Mesenchymal stem cell (in vitro differentiated cells and primary cell): Measurements from ENCODE around the gene CACNB1.

ENCODE experiments used
- DNase-seq: peaks from one replicate; pipeline ENCODE4 v3.0.0-alpha.2; 2013
- H2AFZ ChIP-seq: one replicate; pipeline ENCODE4 v1.6.1; 2013; ENCODE audit warnings: low read depth, mild to moderate bottlenecking, control low read depth, inconsistent platforms, low read length, moderate library complexity
- H2AK5ac ChIP-seq: 2 replicates; pipeline ENCODE4 v1.6.1; 2013; ENCODE audit warnings: low read length, moderate library complexity, mild to moderate bottlenecking, inconsistent platforms; ENCODE audit not compliant: severe bottlenecking
- H2BK120ac ChIP-seq: one replicate; pipeline ENCODE4 v1.6.1; 2013; ENCODE audit warnings: low read depth, mild to moderate bottlenecking, inconsistent platforms, low read length, moderate library complexity
- H2BK12ac ChIP-seq, 2 experiments: one replicate each; pipeline ENCODE4 v1.6.1; 2013; ENCODE audit warnings: inconsistent platforms in 2 of 2, low read length in 2 of 2, mild to moderate bottlenecking in 2 of 2, moderate library complexity in 2 of 2, control low read depth in 1 of 2
- H2BK15ac ChIP-seq: one replicate; pipeline ENCODE4 v1.6.1; 2013; ENCODE audit warnings: mild to moderate bottlenecking, low read depth, inconsistent platforms; ENCODE audit not compliant: poor library complexity, severe bottlenecking
- H2BK5ac ChIP-seq: 2 replicates; pipeline ENCODE4 v1.6.1; 2013; ENCODE audit warnings: low read depth, mild to moderate bottlenecking, low read length, control low read depth, inconsistent platforms; ENCODE audit not compliant: poor library complexity, severe bottlenecking
- H3K14ac ChIP-seq, 2 experiments: one replicate each; pipeline ENCODE4 v1.6.1; 2013; ENCODE audit warnings: inconsistent platforms in 2 of 2, low read length in 2 of 2, control low read depth in 1 of 2, mild to moderate bottlenecking in 1 of 2, moderate library complexity in 1 of 2
- H3K18ac ChIP-seq, 2 experiments: one replicate each; pipeline ENCODE4 v1.6.1; 2013; ENCODE audit warnings: inconsistent platforms in 2 of 2, low read length in 2 of 2, control low read depth in 1 of 2, low read depth in 1 of 2, mild to moderate bottlenecking in 1 of 2
- H3K23ac ChIP-seq, 2 experiments: one replicate each; pipeline ENCODE4 v1.6.1; 2013; ENCODE audit warnings: inconsistent platforms in 2 of 2, low read length in 2 of 2, mild to moderate bottlenecking in 2 of 2, moderate library complexity in 2 of 2, control low read depth in 1 of 2
- H3K27ac ChIP-seq: 2 replicates; pipeline ENCODE4 v1.5.1; 2013; ENCODE audit warnings: mild to moderate bottlenecking, moderate library complexity, low read length, control low read depth, inconsistent platforms; ENCODE audit not compliant: poor library complexity, severe bottlenecking
- H3K27me3 ChIP-seq, 2 experiments: 2 replicates each; pipeline versions ENCODE4 v1.6.1 to v1.7.0; 2013; ENCODE audit warnings: low read length in 2 of 2, mild to moderate bottlenecking in 2 of 2, moderate library complexity in 2 of 2, control low read depth in 1 of 2, inconsistent platforms in 1 of 2; ENCODE audit not compliant: control insufficient read depth in 1 of 2, insufficient read depth in 1 of 2
- H3K36me3 ChIP-seq, 2 experiments: 2 replicates each; pipeline versions ENCODE4 v1.6.1 to v1.7.0; 2013; ENCODE audit warnings: low read length in 2 of 2, control low read depth in 1 of 2, inconsistent platforms in 1 of 2, low read depth in 1 of 2, mild to moderate bottlenecking in 1 of 2; ENCODE audit not compliant: insufficient read depth in 2 of 2, control insufficient read depth in 1 of 2
- H3K4ac ChIP-seq, 2 experiments: one replicate each; pipeline ENCODE4 v1.6.1; 2013; ENCODE audit warnings: inconsistent platforms in 2 of 2, low read length in 2 of 2, mild to moderate bottlenecking in 2 of 2, moderate library complexity in 2 of 2, control low read depth in 1 of 2, low read depth in 1 of 2
- H3K4me1 ChIP-seq: 2 replicates; pipeline ENCODE4 v1.6.1; 2013; ENCODE audit warnings: low read depth, low read length, control low read depth; ENCODE audit not compliant: control insufficient read depth, insufficient read depth
- H3K4me2 ChIP-seq: 2 replicates; pipeline ENCODE4 v1.6.1; 2013; ENCODE audit warnings: low read length, mild to moderate bottlenecking, inconsistent platforms; ENCODE audit not compliant: poor library complexity, severe bottlenecking
- H3K4me3 ChIP-seq, 2 experiments: 2 replicates each; pipeline versions ENCODE4 v1.5.1 to v1.7.0; 2013; ENCODE audit warnings: low read length in 2 of 2, mild to moderate bottlenecking in 2 of 2, control low read depth in 1 of 2, low read depth in 1 of 2; ENCODE audit not compliant: insufficient read depth in 1 of 2
- H3K79me1 ChIP-seq: replicated peaks from 2 replicates; pipeline ENCODE4 v1.6.1; 2013; ENCODE audit warnings: mild to moderate bottlenecking, control low read depth, low read length, inconsistent platforms; ENCODE audit not compliant: poor library complexity, severe bottlenecking
- H3K9ac ChIP-seq: 2 replicates; pipeline ENCODE4 v1.7.0; 2013; ENCODE audit warnings: mild to moderate bottlenecking, low read length, moderate library complexity
- H3K9me3 ChIP-seq: 2 replicates; pipeline ENCODE4 v1.7.0; 2013; ENCODE audit warnings: mild to moderate bottlenecking, low read length; ENCODE audit not compliant: control insufficient read depth
- H4K8ac ChIP-seq: one replicate; pipeline ENCODE4 v1.6.1; 2013; ENCODE audit warnings: inconsistent platforms, mild to moderate bottlenecking, low read length, moderate library complexity
- H4K91ac ChIP-seq: one replicate; pipeline ENCODE4 v1.6.1; 2013; ENCODE audit warnings: mild to moderate bottlenecking, low read length, inconsistent platforms
- WGBS: methylation state at CpG from one replicate; pipeline ENCODE4 v1.1.7; 2013; ENCODE audit warnings: mixed read lengths; 5-methylcytosine and 5-hydroxymethylcytosine counted together

Gene CACNB1

DNA sequence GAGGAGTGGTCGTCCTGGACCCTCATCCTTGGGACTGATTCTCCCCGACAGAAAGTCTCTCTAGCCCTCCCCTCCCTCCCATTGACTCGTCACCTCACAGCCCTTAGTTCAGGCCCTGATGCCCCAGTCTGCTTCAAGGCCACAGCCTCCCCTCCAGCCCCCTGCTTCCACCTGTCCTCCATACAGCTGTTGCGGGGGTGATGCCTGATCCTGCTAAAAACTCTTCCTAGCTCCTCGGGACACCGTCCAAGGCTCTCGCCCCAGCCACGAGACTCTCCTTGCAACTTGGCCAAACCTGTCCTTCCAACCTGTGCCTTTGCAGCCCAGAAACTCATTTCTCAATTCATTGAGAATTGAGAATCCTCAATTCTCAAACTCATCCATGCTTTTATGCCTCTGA is 21.4 kb upstream of the CACNB1 start:
- DNase-seq, result no peak
- Histone ChIP-seq H3K27me3 (peaks cover 36 to 69% of the 10 kb centered on the region in 2 experiments), H2AK5ac (no peak overlapping the region), H3K4me1 (peaks cover 10% of the 10 kb centered on the region), H2AFZ (no peak overlapping the region), H3K79me1 (no peaks in the 10 kb centered on the region), H3K18ac (no peak overlapping the region), H3K9ac (no peak overlapping the region), H3K4ac (no peak overlapping the region), H2BK12ac (no peak overlapping the region), H4K91ac (no peak overlapping the region), H3K27ac (no peak overlapping the region), H4K8ac (no peak overlapping the region), H3K4me2 (no peak overlapping the region), H3K4me3 (no peak overlapping the region), H2BK120ac (no peak overlapping the region), H3K14ac (no peak overlapping the region), H2BK15ac (no peak overlapping the region), H3K9me3 (no peaks in the 10 kb centered on the region), H3K23ac (no peak overlapping the region), H2BK5ac (no peak overlapping the region), H3K36me3 (no peaks in the 10 kb centered on the region)
- WGBS, result 65% methylated on average over 8 of the region's 8 CpGs

- WGBS, result 25% methylated on average over 24 of the region's 24 CpGs
- Histone ChIP-seq H3K79me1 (no peaks in the 10 kb centered on the region), H2BK120ac (no peak overlapping the region), H3K27ac (no peak overlapping the region), H3K4me2 (peak overlapping the region; percentile 34), H3K9me3 (no peaks in the 10 kb centered on the region), H3K4me1 (peaks cover 17% of the 10 kb centered on the region), H3K14ac (no peak overlapping the region), H3K23ac (no peak overlapping the region), H3K27me3 (peaks cover 33 to 59% of the 10 kb centered on the region in 2 experiments), H2AFZ (no peak overlapping the region), H2BK12ac (no peak overlapping the region), H3K4ac (no peak overlapping the region), H2AK5ac (no peak overlapping the region), H3K36me3 (no peaks in the 10 kb centered on the region), H3K4me3 (peak overlapping the region; percentile 23 to 48), H3K9ac (no peak overlapping the region), H2BK5ac (no peak overlapping the region), H4K91ac (no peak overlapping the region), H4K8ac (no peak overlapping the region), H3K18ac (no peak overlapping the region), H2BK15ac (no peak overlapping the region)
- DNase-seq, result no peak
These were observed 20.4 kb upstream of the CACNB1 start for GRCh38 chr17:39217734-39218369.

DNA sequence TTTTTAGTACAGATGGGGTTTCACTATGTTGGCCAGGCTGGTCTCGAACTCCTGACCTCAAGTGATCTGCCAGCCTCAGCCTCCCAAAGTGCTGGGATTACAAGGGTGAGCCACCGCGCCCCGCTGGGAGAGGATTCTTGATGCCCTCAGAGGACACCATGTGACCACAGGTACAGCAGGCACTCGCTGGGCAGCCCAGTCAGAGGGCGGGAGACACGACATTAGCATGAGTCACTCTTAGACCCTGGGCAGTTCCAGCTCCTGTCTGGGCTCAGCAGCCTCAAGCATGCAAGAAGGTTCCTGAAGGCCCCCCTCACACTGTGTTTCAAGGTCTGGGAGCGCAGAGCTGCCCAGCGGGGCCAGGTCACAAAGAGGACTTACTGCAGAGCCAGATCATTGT is 16.4 kb upstream of the CACNB1 start:
- no peak overlapping the region for H3K27ac ChIP-seq
- DNase-seq, result no peak
- H2BK5ac ChIP-seq, result no peak overlapping the region
- H2AK5ac ChIP-seq, result no peak overlapping the region
- 57% methylated on average over 9 of the region's 9 CpGs for WGBS
- no peak overlapping the region for H4K91ac ChIP-seq
- no peak overlapping the region for H3K18ac ChIP-seq
- H3K4me2 ChIP-seq, result no peak overlapping the region
- H3K79me1 ChIP-seq, result no peaks in the 10 kb centered on the region
- H2BK12ac ChIP-seq, result no peak overlapping the region
- H3K9me3 ChIP-seq, result no peaks in the 10 kb centered on the region
- no peak overlapping the region for H3K4ac ChIP-seq
- no peak overlapping the region for H3K9ac ChIP-seq
- peaks cover 29 to 48% of the 10 kb centered on the region in 2 experiments for H3K27me3 ChIP-seq
- H2AFZ ChIP-seq, result no peak overlapping the region
- H4K8ac ChIP-seq, result no peak overlapping the region
- H2BK120ac ChIP-seq, result no peak overlapping the region
- H3K23ac ChIP-seq, result no peak overlapping the region
- H2BK15ac ChIP-seq, result no peak overlapping the region
- H3K4me1 ChIP-seq, result peaks cover 31% of the 10 kb centered on the region
- H3K36me3 ChIP-seq, result no peaks in the 10 kb centered on the region
- H3K14ac ChIP-seq, result no peak overlapping the region
- H3K4me3 ChIP-seq, result no peak overlapping the region

GRCh38 chr17:39212841-39213480 is 15.5 kb upstream of the CACNB1 start:
- H2AK5ac ChIP-seq, result no peak overlapping the region
- H2BK15ac ChIP-seq, result no peak overlapping the region
- H3K4me2 ChIP-seq, result no peak overlapping the region
- no peak overlapping the region for H3K4me3 ChIP-seq
- H2BK5ac ChIP-seq, result no peak overlapping the region
- H3K9me3 ChIP-seq, result no peaks in the 10 kb centered on the region
- H3K79me1 ChIP-seq, result no peaks in the 10 kb centered on the region
- H3K4ac ChIP-seq, result no peak overlapping the region
- H3K27me3 ChIP-seq, result peaks cover 29 to 40% of the 10 kb centered on the region in 2 experiments
- DNase-seq, result no peak
- 79% methylated on average over 16 of the region's 16 CpGs for WGBS
- no peak overlapping the region for H2BK12ac ChIP-seq
- H3K18ac ChIP-seq, result no peak overlapping the region
- H3K9ac ChIP-seq, result no peak overlapping the region
- H3K14ac ChIP-seq, result no peak overlapping the region
- H4K91ac ChIP-seq, result no peak overlapping the region
- no peaks in the 10 kb centered on the region for H3K36me3 ChIP-seq
- peaks cover 36% of the 10 kb centered on the region for H3K4me1 ChIP-seq
- no peak overlapping the region for H4K8ac ChIP-seq
- H2BK120ac ChIP-seq, result no peak overlapping the region
- H3K27ac ChIP-seq, result no peak overlapping the region
- no peak overlapping the region for H2AFZ ChIP-seq
- no peak overlapping the region for H3K23ac ChIP-seq
